IPS-18a (cell line): ENCODE measurements around the gene ANKRD11.

Experiments used
- H3K27ac ChIP-seq: one replicate; pipeline ENCODE4 v1.5.1; 2013; ENCODE audit warnings: low read length
- H3K27me3 ChIP-seq: one replicate; pipeline ENCODE4 v1.6.1; 2013; ENCODE audit warnings: mild to moderate bottlenecking, low read length; ENCODE audit not compliant: control insufficient read depth, insufficient read depth
- H3K36me3 ChIP-seq: one replicate; pipeline ENCODE4 v1.6.1; 2013; ENCODE audit warnings: low read depth, low read length; ENCODE audit not compliant: control insufficient read depth
- H3K4me1 ChIP-seq: one replicate; pipeline ENCODE4 v1.6.1; 2013; ENCODE audit warnings: low read depth, low read length; ENCODE audit not compliant: control insufficient read depth
- H3K4me3 ChIP-seq: one replicate; pipeline ENCODE4 v1.5.1; 2013; ENCODE audit warnings: low read length
- H3K9ac ChIP-seq: one replicate; pipeline ENCODE4 v1.6.1; 2013; ENCODE audit warnings: mild to moderate bottlenecking, low read length, moderate library complexity
- H3K9me3 ChIP-seq: one replicate; pipeline ENCODE4 v1.6.1; 2013; ENCODE audit warnings: low read depth, low read length; ENCODE audit not compliant: control insufficient read depth

ANKRD11 gene

DNA sequence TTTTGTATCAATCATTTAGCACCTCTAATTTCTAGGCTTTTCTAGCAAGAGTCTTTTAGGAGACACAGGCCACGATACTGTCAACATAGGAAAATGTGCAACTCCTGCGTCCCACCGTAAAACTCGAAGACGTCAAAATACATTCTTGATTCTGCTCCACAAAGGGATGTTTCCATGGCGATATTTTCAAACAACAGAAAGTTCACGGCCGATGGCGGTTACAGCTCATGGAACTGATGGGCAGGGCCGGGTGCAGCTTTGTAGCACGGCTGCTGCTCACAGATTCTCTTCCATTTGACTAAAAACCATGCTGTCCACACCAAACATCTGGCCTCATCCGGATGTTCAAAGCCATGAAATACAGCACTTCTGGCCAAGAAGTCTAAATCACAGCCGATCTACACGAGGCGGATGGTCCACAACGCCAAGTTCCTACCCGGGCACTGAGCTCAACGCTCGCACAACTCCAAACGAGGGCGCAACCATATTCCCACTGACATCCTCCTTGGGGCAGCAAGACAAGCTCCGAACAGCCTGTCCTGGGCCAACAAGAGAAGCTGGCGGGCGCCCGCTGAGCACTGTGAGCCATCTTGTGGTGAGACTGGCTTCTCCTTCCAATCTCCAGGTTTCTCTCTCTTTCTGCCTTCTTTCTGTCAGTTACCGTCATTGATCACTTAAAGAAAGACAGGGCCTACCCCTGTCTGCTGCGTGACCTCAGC, 193.0 kb downstream of the ANKRD11 start:
- H3K9me3 ChIP-seq, result no peaks in the 10 kb centered on the region
- no peak overlapping the region for H3K4me3 ChIP-seq
- peaks cover 43% of the 10 kb centered on the region for H3K4me1 ChIP-seq
- no peaks in the 10 kb centered on the region for H3K27me3 ChIP-seq
- H3K9ac ChIP-seq, result peak overlapping the region; percentile 25
- peak overlapping the region; percentile 59 for H3K27ac ChIP-seq
- H3K36me3 ChIP-seq, result no peaks in the 10 kb centered on the region

DNA sequence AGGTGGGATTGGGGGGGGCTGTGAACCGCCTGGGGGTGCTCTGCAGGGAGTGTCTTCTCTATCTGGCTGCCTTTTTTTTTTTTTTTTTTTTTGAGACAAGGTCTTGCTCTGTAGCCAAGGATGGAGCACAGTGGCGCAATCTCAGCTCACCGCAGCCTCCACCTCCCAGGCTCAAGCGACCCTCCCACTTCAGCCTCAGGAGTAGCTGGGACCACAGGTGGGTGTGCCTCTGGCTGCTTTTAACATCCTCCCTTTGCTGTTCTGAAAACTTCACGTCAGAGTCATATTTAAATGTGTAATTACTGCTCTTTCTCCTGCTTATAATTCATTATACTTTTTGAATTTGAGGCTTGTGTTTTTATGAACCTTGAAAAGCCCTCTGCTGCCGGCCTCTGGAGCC, 194.4 kb downstream of the ANKRD11 start:
- Histone ChIP-seq H3K9me3 (no peaks in the 10 kb centered on the region), H3K27ac (no peak overlapping the region), H3K9ac (no peak overlapping the region), H3K4me1 (peaks cover 57% of the 10 kb centered on the region), H3K4me3 (no peak overlapping the region), H3K27me3 (no peaks in the 10 kb centered on the region), H3K36me3 (no peaks in the 10 kb centered on the region)

DNA sequence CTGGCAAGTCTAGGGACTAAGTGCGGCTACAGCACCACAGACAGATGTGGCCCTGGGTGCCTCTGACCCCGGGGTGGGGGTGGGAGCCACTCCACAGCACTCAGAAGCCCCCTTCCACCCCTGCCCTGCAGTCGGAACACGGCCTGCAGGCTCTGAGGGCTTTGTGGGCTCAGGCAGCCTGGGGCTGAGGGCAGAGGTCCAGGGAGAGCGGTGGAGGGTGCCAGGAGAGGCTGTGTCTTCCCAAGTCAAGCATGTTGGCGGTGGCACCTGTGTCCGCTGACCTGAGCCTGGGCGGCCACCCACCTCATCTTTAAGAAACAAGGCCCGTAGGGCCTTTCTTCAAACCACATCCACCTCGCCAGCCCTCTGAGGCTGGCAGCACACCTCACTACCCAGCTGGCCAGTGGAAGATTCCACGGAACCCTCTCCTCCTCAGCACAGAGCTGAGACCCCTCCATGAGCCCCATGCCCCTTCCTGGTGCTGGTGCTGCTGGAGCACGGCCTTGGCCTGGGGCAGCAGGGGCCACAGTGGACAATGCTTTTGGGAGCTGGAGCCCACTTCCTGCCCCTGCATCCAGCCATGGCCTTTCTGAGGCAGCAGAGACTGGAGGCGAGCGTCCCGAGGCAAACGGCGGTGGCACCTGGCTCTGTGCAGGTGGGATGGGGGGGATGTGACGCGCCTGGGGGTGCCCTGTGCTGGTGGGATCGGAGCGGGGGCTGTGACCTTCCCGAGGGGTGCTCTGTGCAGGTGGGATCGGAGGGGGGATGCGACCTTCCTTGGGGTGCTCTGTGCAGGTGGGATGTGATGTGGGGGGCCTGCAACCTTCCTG, 195.1 kb downstream of the ANKRD11 start:
- Histone ChIP-seq H3K27ac (no peak overlapping the region), H3K4me1 (peaks cover 61% of the 10 kb centered on the region), H3K9ac (no peak overlapping the region), H3K4me3 (no peak overlapping the region), H3K36me3 (no peaks in the 10 kb centered on the region), H3K27me3 (no peaks in the 10 kb centered on the region), H3K9me3 (no peaks in the 10 kb centered on the region)

DNA sequence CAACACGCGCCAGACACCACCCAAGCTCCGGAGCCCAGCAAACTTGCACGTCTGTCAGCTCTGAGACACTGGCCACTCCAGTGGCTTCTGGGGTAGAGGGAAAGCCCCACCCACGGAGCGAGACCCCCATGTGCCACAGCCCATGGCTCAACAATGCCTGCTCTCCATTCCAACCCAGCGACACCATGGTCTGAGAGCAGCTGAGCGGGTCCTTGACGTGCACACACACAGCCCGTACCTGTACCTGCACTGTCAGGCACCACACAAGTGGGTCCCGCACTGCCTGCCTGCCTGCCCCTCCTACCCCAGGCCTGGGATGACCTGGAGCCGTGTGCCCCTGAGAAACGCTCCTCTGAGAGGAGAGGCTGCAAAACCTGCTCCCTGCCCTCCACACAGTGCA, 195.9 kb downstream of the ANKRD11 start:
- Histone ChIP-seq H3K27ac (no peak overlapping the region), H3K9me3 (no peaks in the 10 kb centered on the region), H3K4me1 (peaks cover 66% of the 10 kb centered on the region), H3K4me3 (no peak overlapping the region), H3K36me3 (no peaks in the 10 kb centered on the region), H3K27me3 (no peaks in the 10 kb centered on the region), H3K9ac (no peak overlapping the region)

DNA sequence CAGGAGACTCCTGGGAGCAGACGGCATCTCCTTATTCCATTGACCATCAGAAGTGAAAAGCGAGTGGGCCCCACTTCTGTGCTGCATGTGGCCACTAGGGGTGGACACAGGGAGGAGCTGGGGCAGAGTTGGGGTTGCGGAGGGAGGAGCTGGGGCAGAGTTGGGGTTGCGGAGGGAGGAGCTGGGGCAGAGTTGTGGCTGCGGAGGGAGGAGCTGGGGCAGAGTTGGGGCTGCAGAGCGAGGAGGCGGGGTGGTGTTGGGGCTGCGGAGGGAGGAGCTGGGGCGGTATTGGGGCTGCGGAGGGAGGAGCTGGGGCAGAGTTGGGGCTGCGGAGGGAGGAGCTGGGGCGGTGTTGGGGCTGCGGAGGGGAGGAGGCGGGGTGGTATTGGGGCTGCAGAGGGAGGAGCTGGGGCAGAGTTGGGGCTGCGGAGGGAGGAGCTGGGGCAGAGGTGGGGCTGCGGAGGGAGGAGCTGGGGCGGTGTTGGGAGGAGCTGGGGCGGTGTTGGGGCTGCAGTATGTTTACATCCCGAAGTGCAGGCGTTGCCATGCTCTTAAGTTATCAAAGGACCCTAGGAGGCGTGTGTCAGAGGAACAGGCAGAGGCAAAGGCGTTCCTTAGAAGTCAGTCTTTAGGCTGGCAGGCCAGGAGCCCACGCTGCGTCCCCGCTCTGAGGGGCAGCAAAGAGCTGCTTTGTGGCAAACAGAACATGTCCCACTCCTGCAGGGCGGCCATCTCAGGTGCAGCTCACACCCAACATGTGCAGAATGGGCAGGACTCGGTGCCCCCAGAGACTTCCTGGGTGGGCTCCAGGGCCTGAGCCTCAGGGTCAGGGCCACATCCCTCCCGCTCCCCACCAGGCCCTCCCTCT, 196.9 kb downstream of the ANKRD11 start:
- Histone ChIP-seq H3K4me3 (peak overlapping the region; percentile 4), H3K9ac (peak overlapping the region; percentile 28), H3K9me3 (no peaks in the 10 kb centered on the region), H3K36me3 (peaks cover 3% of the 10 kb centered on the region), H3K4me1 (peaks cover 66% of the 10 kb centered on the region), H3K27ac (peak overlapping the region; percentile 30), H3K27me3 (no peaks in the 10 kb centered on the region)

DNA sequence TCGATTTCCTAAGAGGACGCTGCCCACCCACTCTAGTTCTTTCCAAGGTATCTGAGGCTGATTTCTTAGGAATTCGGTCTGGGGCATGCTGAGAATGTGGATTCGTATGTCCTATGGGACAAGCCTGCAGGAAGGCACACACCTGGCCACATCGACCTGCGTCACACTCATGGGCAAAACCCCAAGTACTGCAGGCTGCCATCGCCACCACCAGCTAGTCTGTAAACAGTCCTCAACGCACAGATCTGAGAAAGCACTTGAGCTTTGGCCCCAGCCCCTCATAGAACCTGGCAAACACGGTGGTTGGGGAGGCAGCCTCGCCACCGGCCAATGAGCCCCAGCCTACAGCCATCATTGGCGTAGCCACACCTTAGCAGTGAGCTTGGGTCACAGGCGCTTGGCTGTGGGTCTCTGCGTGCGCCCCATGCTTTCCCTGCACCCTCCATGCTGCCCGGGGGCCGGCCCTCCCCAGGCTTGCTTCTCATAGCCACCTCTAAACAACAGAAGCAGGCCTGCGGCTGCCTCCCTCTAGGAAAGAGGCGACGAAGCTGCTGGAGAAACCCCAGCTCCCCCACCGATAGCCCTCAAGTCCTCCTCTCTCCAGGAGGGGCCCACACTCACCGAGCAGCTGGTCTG, 197.8 kb downstream of the ANKRD11 start:
- Histone ChIP-seq H3K9ac (no peak overlapping the region), H3K36me3 (peaks cover 12% of the 10 kb centered on the region), H3K27me3 (no peaks in the 10 kb centered on the region), H3K9me3 (no peaks in the 10 kb centered on the region), H3K4me1 (peaks cover 65% of the 10 kb centered on the region), H3K27ac (no peak overlapping the region), H3K4me3 (no peak overlapping the region)

DNA sequence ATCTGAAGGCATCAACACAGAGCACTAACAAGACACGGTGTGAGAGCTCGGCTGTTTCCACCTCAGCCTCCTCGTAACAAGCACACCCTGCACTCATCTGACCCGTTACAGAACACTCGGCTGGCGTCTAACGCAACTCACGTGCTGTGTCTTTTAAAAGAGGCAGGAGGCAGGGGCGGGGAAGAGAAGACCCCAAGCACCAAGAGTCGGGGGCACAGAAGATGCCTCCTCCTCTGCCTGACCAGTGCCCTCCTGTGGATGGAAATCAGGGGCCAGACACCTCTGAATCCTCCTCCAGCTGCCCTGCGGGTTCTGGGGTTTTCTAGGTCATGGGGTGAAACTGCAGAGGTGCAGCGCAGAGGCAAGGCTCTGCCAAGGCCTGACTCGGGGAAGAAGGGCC, 198.6 kb downstream of the ANKRD11 start:
- H3K9ac ChIP-seq, result peak overlapping the region; percentile 2
- H3K4me1 ChIP-seq, result peaks cover 57% of the 10 kb centered on the region
- no peaks in the 10 kb centered on the region for H3K9me3 ChIP-seq
- peak overlapping the region; percentile 21 for H3K27ac ChIP-seq
- H3K36me3 ChIP-seq, result peaks cover 18% of the 10 kb centered on the region
- H3K27me3 ChIP-seq, result no peaks in the 10 kb centered on the region
- H3K4me3 ChIP-seq, result no peak overlapping the region

DNA sequence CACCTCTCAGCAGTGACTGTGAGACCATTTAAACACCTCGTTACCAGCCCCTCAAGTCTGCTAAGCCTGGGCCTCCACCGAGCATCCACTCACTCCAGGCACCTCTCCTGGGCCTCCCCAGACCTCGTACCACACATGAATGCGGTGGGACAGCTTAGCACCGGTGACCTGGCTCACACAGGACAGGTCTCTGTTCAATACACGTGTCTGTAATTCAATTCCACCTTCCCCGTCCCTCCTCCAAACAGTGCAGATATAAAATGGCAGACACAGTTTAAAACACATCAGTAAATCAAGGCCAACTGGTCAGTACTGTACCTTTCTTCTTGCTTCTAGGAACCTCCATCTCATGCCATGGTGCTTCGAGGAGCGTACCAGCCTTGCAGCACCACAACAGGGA, 199.0 kb downstream of the ANKRD11 start:
- Histone ChIP-seq H3K4me3 (peak overlapping the region; percentile 0), H3K4me1 (peaks cover 53% of the 10 kb centered on the region)

DNA sequence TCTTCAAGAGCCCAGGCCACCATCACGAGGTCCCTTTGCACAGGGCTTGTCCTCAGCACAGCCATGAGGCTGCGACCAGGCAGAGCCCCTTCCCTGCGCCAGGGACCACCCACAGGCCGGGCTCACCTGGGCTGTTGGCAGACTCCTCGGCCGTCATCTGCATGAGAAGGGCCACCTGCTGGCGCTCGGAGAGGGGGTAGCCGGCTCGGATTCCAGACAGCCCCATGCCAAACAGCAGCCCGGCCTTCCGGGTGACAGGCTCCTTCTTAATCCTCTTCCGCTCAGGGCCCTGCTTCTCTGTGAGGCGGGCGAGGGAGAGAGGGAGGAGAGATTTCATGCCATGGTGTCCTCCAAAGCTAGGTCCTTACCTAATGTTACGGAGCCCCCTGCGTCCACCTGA, 199.5 kb downstream of the ANKRD11 start:
- Histone ChIP-seq H3K4me1 (peaks cover 48% of the 10 kb centered on the region), H3K27ac (peak overlapping the region; percentile 78), H3K9ac (peak overlapping the region; percentile 37), H3K27me3 (no peaks in the 10 kb centered on the region), H3K36me3 (peaks cover 26% of the 10 kb centered on the region), H3K4me3 (peak overlapping the region; percentile 16), H3K9me3 (no peaks in the 10 kb centered on the region)

More for the DNA sequence above, 199.0 kb downstream of the ANKRD11 start:
- no peaks in the 10 kb centered on the region for H3K27me3 ChIP-seq
- H3K9me3 ChIP-seq, result no peaks in the 10 kb centered on the region
- peaks cover 22% of the 10 kb centered on the region for H3K36me3 ChIP-seq
- H3K9ac ChIP-seq, result peak overlapping the region; percentile 2
- peak overlapping the region; percentile 4 for H3K27ac ChIP-seq

DNA sequence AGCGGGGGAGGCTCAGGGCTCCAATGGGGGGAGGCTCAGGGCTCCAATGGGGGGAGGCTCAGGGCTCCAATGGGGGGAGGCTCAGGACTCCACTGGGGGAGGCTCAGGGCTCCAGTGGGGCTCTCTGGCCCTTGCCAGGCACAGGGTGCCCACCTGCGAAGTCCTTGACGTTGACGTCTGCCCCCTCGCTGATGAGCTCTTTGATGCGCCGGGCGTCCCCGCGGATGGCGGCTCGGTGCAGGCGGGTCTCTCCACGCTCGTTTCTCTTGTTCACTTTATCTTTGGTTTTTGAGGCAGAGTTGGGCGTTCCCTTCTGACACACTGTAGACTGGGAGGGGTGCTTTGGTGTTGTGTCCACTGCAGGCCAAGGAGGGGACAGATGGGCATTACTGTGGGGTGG, 199.9 kb downstream of the ANKRD11 start:
- Histone ChIP-seq H3K27me3 (no peaks in the 10 kb centered on the region), H3K9ac (peak overlapping the region; percentile 37), H3K4me1 (peaks cover 48% of the 10 kb centered on the region), H3K36me3 (peaks cover 30% of the 10 kb centered on the region), H3K4me3 (peak overlapping the region; percentile 16), H3K27ac (peak overlapping the region; percentile 78), H3K9me3 (no peaks in the 10 kb centered on the region)
